Left renal cortex interstitium (tissue), 4 donors: ENCODE data around the gene BHLHE23. TPM values are rescaled to one million over a fixed set of nuclear protein-coding genes. Genes with fewer than 3 reads are reported as not detected.
"Not testable (repeated sequence)": the region's sequence is repeated elsewhere in the genome, so short reads cannot be mapped to it uniquely, and the experiment has no call there.

Experiments
- DNase-seq, 4 donors: peaks; one replicate each; pipeline ENCODE4 v3.0.0-alpha.2; 2013; ENCODE audit warnings: low read depth in 4 of 4, low spot score in 2 of 4, missing footprints in 1 of 4
- polyA plus RNA-seq, 4 donors: library from polyadenylated mRNA; unstranded; fragments of 120-200 nt; gene quantifications; one replicate each; pipeline ENCODE4 v1.2.1, GENCODE V29; 2013; ENCODE audit not compliant: insufficient read length in 4 of 4

The BHLHE23 gene
- polyA plus RNA-seq, 4 donors = not detected

- no peak for DNase-seq
Measured at GRCh38 chr20:62962891-62963613, 43.7 kb downstream of the BHLHE23 start.

DNA sequence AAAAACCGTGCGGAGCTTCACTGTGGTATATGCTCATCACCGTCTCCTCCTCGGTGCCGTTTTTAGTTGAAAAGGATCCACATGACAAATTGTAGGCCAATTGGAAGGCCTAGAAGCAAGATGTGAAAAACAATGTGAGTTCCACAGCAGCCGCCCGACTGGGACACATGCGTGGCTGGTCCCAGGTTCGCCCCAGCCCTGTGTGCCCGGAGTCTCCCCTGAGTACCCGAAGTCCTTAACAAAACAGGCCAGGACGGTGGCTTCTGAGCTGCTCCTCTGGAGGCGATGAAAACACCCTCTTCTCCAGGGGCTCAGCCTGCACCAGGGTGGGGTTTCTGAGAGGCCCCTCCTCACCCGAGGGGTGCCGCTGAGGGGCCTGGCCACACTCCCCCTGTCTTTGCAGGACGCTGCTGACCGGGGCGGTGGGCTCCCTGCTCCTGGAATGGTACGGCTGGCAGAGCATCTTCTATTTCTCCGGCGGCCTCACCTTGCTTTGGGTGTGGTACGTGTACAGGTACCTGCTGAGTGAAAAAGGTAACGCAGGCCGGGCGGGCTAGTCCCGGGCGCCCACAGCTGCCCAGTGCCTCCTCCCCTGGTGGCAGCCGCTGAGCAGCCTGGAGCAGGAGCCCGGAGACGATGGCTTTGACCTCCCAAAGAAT is 44.4 kb downstream of the BHLHE23 start:
- no peak for DNase-seq

GRCh38 chr20:62961799-62962198 is 45.0 kb downstream of the BHLHE23 start:
- DNase-seq = no peak

DNA sequence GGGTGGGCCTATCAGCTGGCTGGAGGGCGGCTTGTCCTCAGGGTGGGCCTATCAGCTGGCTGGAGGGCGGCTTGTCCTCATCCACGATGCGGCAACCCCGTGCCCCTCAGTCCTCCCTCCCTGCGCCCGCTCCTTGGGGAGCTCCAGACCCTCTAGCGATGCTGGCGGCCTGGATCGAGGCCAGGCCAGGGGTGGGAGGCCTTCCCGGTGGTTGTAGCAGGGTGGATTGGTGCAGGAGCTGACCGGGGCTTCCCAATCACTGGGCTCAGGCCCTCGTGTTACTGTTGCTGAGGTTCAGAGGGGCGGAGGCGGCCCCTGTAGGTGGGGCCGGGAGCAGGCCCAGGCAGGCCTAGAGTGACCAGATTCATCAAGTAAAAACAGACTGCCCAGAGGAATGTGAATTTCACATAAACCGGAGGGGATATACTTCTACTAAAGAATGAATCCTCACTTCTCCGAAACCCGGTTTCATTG is 45.4 kb downstream of the BHLHE23 start:
- DNase-seq = no peak

- DNase-seq = not testable (repeated sequence)
Measured at GRCh38 chr20:62960446-62961309, 46.1 kb downstream of the BHLHE23 start.

DNA sequence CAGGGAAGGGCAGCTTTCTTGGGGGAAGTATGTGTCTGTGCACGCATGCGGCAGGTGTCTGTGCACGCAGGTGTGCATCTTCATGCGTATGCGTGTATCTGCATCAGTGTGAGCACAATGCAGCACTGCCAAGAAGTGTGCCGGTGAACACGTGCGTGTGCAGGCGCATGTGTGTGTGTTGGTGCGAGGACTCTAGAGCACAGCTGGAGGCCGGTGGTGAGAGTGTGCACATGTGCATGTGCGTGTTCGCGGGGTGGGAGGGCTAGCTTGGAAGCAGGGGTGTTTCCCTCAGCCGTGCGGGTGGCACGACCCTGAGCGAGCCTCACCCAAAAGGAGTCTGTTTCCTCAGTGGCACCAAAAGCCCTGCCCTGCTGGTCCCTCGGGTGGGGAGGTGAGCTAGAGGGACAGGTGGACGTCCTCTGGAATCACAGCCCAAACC is 46.7 kb downstream of the BHLHE23 start:
- no peak for DNase-seq

- DNase-seq = no peak
Measured at GRCh38 chr20:62959101-62959971, 47.4 kb downstream of the BHLHE23 start.

- DNase-seq = no peak
Measured at GRCh38 chr20:62958388-62959100, 48.2 kb downstream of the BHLHE23 start.

DNA sequence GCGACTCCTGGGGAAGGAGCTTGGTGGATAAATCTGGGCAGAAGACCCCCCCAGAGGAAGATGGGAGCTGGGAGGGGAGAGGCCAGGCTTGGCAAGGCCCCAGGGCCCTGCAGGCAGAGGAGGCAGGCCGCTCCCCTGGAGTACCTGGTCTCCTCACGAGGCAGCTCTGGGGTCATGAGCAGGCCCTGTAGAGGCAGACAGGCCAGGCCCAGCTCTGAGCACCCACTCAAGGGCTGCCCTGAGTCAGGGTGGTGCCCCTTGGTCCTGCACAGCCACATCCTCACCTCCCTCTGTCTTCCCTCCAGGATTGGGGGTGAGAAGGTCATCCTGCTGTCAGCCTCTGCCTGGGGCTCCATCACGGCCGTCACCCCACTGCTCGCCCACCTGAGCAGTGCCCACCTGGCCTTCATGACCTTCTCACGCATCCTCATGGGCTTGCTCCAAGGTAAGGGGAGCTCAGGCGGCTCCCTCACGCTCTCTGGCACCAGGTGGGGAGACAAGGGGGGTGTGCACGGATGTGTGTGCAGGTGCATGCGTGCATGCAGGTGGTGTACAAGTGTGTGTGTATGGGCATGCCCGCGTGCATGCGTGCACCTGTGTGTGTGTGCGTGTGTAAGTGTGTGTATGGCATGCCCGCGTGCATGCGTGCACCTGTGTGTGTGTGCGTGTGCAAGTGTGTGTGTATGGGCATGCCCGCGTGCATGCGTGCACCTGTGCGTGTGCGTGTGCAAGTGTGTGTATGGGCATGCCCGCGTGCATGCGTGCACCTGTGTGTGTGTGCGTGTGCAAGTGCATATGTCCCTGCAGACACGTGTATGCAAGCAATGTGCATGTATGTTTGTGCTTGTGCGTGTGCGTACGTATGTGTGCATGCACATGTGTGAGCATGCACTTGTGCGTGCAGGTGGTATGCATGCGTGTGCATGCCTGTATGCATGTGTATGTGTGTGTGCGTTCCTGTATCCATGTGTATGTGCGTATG is 49.3 kb downstream of the BHLHE23 start:
- no peak for DNase-seq

- DNase-seq = no peak
Measured at GRCh38 chr20:62956387-62957135, 50.2 kb downstream of the BHLHE23 start.

Other genes with a start within 250 kb of the BHLHE23 start
- 10 to 100 TPM; 14.9 to 18.8 (median 16.6) TPM for gene MRGBP, start 210.5 kb downstream of the BHLHE23 start, polyA plus RNA-seq
- 10 to 100 TPM; 26.5 to 36.5 (median 34.6) TPM for gene OGFR, start 202.1 kb downstream of the BHLHE23 start, polyA plus RNA-seq
- 10 to 100 TPM; 19.3 to 29.5 (median 24.9) TPM for gene COL9A3, start 189.9 kb downstream of the BHLHE23 start, polyA plus RNA-seq
- gene TCFL5, start 145.1 kb downstream of the BHLHE23 start, polyA plus RNA-seq = 10 to 100 TPM; 10.9 to 14.5 (median 12.7) TPM
- gene DIDO1, start 80.5 kb downstream of the BHLHE23 start, polyA plus RNA-seq = 10 to 100 TPM; 52.4 to 65.6 (median 62.2) TPM
- gene GID8, start 68.8 kb downstream of the BHLHE23 start, polyA plus RNA-seq = 10 to 100 TPM; 50.4 to 56.6 (median 53.1) TPM
- 1 to 10 TPM; 1.4 to 2.7 (median 1.9) TPM for gene SLC17A9, start 54.3 kb downstream of the BHLHE23 start, polyA plus RNA-seq
- 10 to 100 TPM; 42.0 to 45.6 (median 44.3) TPM for gene YTHDF1, start 209.2 kb upstream of the BHLHE23 start, polyA plus RNA-seq
- gene BIRC7, start 228.9 kb upstream of the BHLHE23 start, polyA plus RNA-seq = 1 to 10 TPM; 1.4 to 2.2 (median 2.0) TPM
- 10 to 100 TPM; 25.4 to 42.2 (median 40.8) TPM for gene NKAIN4, start 247.5 kb upstream of the BHLHE23 start, polyA plus RNA-seq